GM18502 (cell line): ENCODE measurements around the gene CPEB4.

Experiments used
- ATAC-seq: cut with Tn5 transposase; IDR thresholded peaks from one replicate; pipeline ENCODE4 v1.9.1; 2021; ENCODE audit warnings: mild to moderate bottlenecking; ENCODE audit not compliant: unreplicated experiment, poor library complexity

Gene CPEB4

GRCh38 chr5:173858670-173859407, 29.3 kb upstream of the CPEB4 start:
- no peak for ATAC-seq

GRCh38 chr5:173859408-173860159, 28.6 kb upstream of the CPEB4 start:
- ATAC-seq = no peak

- no peak for ATAC-seq
These were observed 26.1 kb upstream of the CPEB4 start for GRCh38 chr5:173862047-173862477.

- ATAC-seq = no peak
These were observed 24.8 kb upstream of the CPEB4 start for GRCh38 chr5:173863359-173863758.

- no peak for ATAC-seq
These were observed 23.8 kb upstream of the CPEB4 start for GRCh38 chr5:173864126-173865050.

- ATAC-seq = no peak
These were observed 21.8 kb upstream of the CPEB4 start for GRCh38 chr5:173866243-173866857.

- ATAC-seq = no peak
These were observed 21.1 kb upstream of the CPEB4 start for GRCh38 chr5:173866858-173867679.

GRCh38 chr5:173868096-173868880, 19.9 kb upstream of the CPEB4 start:
- no peak for ATAC-seq

- ATAC-seq = no peak
These were observed 18.8 kb upstream of the CPEB4 start for GRCh38 chr5:173869316-173869715.

GRCh38 chr5:173872957-173873305, 15.2 kb upstream of the CPEB4 start:
- no peak for ATAC-seq

GRCh38 chr5:173873306-173873922, 14.7 kb upstream of the CPEB4 start:
- no peak for ATAC-seq

GRCh38 chr5:173875189-173875588, 13.0 kb upstream of the CPEB4 start:
- ATAC-seq = no peak

GRCh38 chr5:173878224-173878967, 9.8 kb upstream of the CPEB4 start:
- ATAC-seq = no peak

GRCh38 chr5:173880306-173880985, 7.7 kb upstream of the CPEB4 start:
- no peak for ATAC-seq

GRCh38 chr5:173881811-173882575, 6.2 kb upstream of the CPEB4 start:
- no peak for ATAC-seq

- ATAC-seq = no peak
These were observed 5.5 kb upstream of the CPEB4 start for GRCh38 chr5:173882632-173883031.
